GM19193 (cell line): Measurements from ENCODE around the gene ELOVL2.
A peak's percentile ranks its signal among the peaks of the same experiment; 100 is the strongest.

Source experiments
- POLR2A ChIP-seq: IDR thresholded peaks from 4 replicates; pipeline ENCODE4 v1.6.1; 2011; ENCODE audit not compliant: insufficient read depth, insufficient read length; ENCODE audit errors: extremely low read depth

Gene ELOVL2

GRCh38 chr6:11043961-11044711 lies at the start of gene ELOVL2:
ELOVL2 (minus strand) TSS chr6:11044305; CDS start chr6:11044230, 75 bp downstream.
- TF ChIP-seq POLR2A, result no peak

GRCh38 chr6:11093376-11093625 lies 49.2 kb upstream of the ELOVL2 start:
- peak; percentile 77 for TF ChIP-seq POLR2A

GRCh38 chr6:11092668-11093375 lies 48.7 kb upstream of the ELOVL2 start:
- TF ChIP-seq POLR2A, result no peak

- TF ChIP-seq POLR2A, result no peak
Measured at GRCh38 chr6:11089695-11090094, 45.6 kb upstream of the ELOVL2 start.

GRCh38 chr6:11085758-11086435 lies 41.8 kb upstream of the ELOVL2 start:
- TF ChIP-seq POLR2A, result no peak

- no peak for TF ChIP-seq POLR2A
Measured at GRCh38 chr6:11083956-11084355, 39.9 kb upstream of the ELOVL2 start.

- no peak for TF ChIP-seq POLR2A
Measured at GRCh38 chr6:11083491-11083890, 39.4 kb upstream of the ELOVL2 start.

- TF ChIP-seq POLR2A, result no peak
Measured at GRCh38 chr6:11080296-11080695, 36.2 kb upstream of the ELOVL2 start.

- TF ChIP-seq POLR2A, result no peak
Measured at GRCh38 chr6:11078266-11078665, 34.2 kb upstream of the ELOVL2 start.

GRCh38 chr6:11076540-11076939 lies 32.4 kb upstream of the ELOVL2 start:
- TF ChIP-seq POLR2A, result no peak

- TF ChIP-seq POLR2A, result no peak
Measured at GRCh38 chr6:11072101-11072500, 28.0 kb upstream of the ELOVL2 start.

GRCh38 chr6:11069760-11070159 lies 25.7 kb upstream of the ELOVL2 start:
- TF ChIP-seq POLR2A, result no peak

- no peak for TF ChIP-seq POLR2A
Measured at GRCh38 chr6:11067348-11067747, 23.2 kb upstream of the ELOVL2 start.

GRCh38 chr6:11066505-11067347 lies 22.6 kb upstream of the ELOVL2 start:
- TF ChIP-seq POLR2A, result no peak
